Measurements from ENCODE around the gene ZNF747. TPM values are rescaled to one million over a fixed set of nuclear protein-coding genes. Genes with fewer than 3 reads are reported as not detected.

Gene ZNF747
- total RNA-seq, 6 experiments from 2014 or later, result 5.3 to 9.7 (median 6.4) TPM

GRCh38 chr16:30526823-30527634 is 7.6 kb downstream of the ZNF747 start:
- Histone ChIP-seq H3K27me3 (no peaks in the 10 kb centered on the region), H3K9me3 (no peaks in the 10 kb centered on the region), H3K4me3 (peak overlapping the region; percentile 76 to 89 (median 86)), H3K36me3 (peaks cover 0 to 7% (median 0%) of the 10 kb centered on the region in 4 donors), H3K27ac (peak overlapping the region; percentile 83 to 99 (median 96)), H3K4me1 (peaks cover 0 to 33% (median 9%) of the 10 kb centered on the region in 4 donors)
- TF ChIP-seq POLR2A (IDR thresholded peaks at IDR 0.05) (peak; percentile 75), CTCF (IDR thresholded peaks at IDR 0.05) (peak; percentile 23 to 42 (median 38))
- ATAC-seq, result peak; percentile 90 to 93 (median 90)
- intact Hi-C loops (cut with DNase I), result loop anchor here in 1 of 2 donors (10.0 kb wide), 1 partner anchor 92 kb away; the partner anchor contains the start of gene DCTPP1
- peak; percentile 99 for DNase-seq
- 2% methylated on average over 11 of the region's 79 CpGs for WGBS (ENCODE audit: insufficient coverage, low coverage, low lambda C conversion rate, missing lambda C conversion rate)

GRCh38 chr16:30526137-30526822 is 8.4 kb downstream of the ZNF747 start, which contains the start of gene ZNF768:
TSS of gene ZNF768 (minus strand) at chr16:30526566. CDS start at chr16:30526413, 153 bp downstream.
- Histone ChIP-seq H3K9me3 (no peaks in the 10 kb centered on the region), H3K4me1 (peaks cover 0 to 38% (median 12%) of the 10 kb centered on the region in 4 donors), H3K27ac (peak within 1 kb of the TSS; percentile 83 to 99 (median 96)), H3K36me3 (peaks cover 0 to under 1% (median 0%) of the 10 kb centered on the region in 4 donors), H3K4me3 (peak within 1 kb of the TSS; percentile 76 to 89 (median 86)), H3K27me3 (no peaks in the 10 kb centered on the region)
- ATAC-seq (peak; percentile 16 to 50 (median 36)), DNase-seq (peak in 2 of 3 donors; percentile 42 to 71)
- TF ChIP-seq POLR2A (IDR thresholded peaks at IDR 0.05) (no peak), CTCF (IDR thresholded peaks at IDR 0.05) (no peak)
- WGBS (ENCODE audit: insufficient coverage, low coverage, low lambda C conversion rate, missing lambda C conversion rate), result 0% methylated on average over 3 of the region's 73 CpGs
- intact Hi-C loops (cut with DNase I), result loop anchor here in 1 of 2 donors (10.0 kb wide), 1 partner anchor 91 kb away; the partner anchor contains the start of gene DCTPP1

- peak overlapping the region; percentile 76 to 89 (median 86) for H3K4me3 ChIP-seq
- peak overlapping the region; percentile 83 to 99 (median 96) for H3K27ac ChIP-seq
- ATAC-seq, result no peak
- peaks cover 0 to 33% (median 12%) of the 10 kb centered on the region in 4 donors for H3K4me1 ChIP-seq
- no peaks in the 10 kb centered on the region for H3K36me3 ChIP-seq
- intact Hi-C loops (cut with DNase I), result loop anchor here in 1 of 2 donors (10.0 kb wide), 1 partner anchor 91 kb away; the partner anchor contains the start of gene DCTPP1
- no peak for TF ChIP-seq CTCF (IDR thresholded peaks at IDR 0.05)
- no peak for TF ChIP-seq POLR2A (IDR thresholded peaks at IDR 0.05)
- no peaks in the 10 kb centered on the region for H3K9me3 ChIP-seq
- DNase-seq, result no peak
- H3K27me3 ChIP-seq, result no peaks in the 10 kb centered on the region
- 0% methylated on average over 1 of the region's 4 CpGs for WGBS (ENCODE audit: insufficient coverage, low coverage, low lambda C conversion rate, missing lambda C conversion rate)
Observed at GRCh38 chr16:30525844-30526136, 8.9 kb downstream of the ZNF747 start.

GRCh38 chr16:30524575-30525568 is 9.8 kb downstream of the ZNF747 start:
- DNase-seq, result no peak
- TF ChIP-seq CTCF (IDR thresholded peaks at IDR 0.05), result no peak
- no peak for TF ChIP-seq POLR2A (IDR thresholded peaks at IDR 0.05)
- 90% methylated on average over 6 of the region's 60 CpGs for WGBS (ENCODE audit: insufficient coverage, low coverage, low lambda C conversion rate, missing lambda C conversion rate)

More at GRCh38 chr16:30524575-30525568, 9.8 kb downstream of the ZNF747 start:
- no peak for ATAC-seq
- H3K36me3 ChIP-seq, result no peaks in the 10 kb centered on the region
- no peak overlapping the region for H3K27ac ChIP-seq
- intact Hi-C loops (cut with DNase I), result loop anchor here in 1 of 2 donors (10.0 kb wide), 1 partner anchor 90 kb away; the partner anchor contains the start of gene DCTPP1
- H3K27me3 ChIP-seq, result no peaks in the 10 kb centered on the region
- no peak overlapping the region for H3K4me3 ChIP-seq
- H3K4me1 ChIP-seq, result peaks cover 0 to 30% (median 12%) of the 10 kb centered on the region in 4 donors
- no peaks in the 10 kb centered on the region for H3K9me3 ChIP-seq
